ENCODE results near the gene SPAM1. TPM values are rescaled to one million over a fixed set of nuclear protein-coding genes. Genes with fewer than 3 reads are reported as not detected.
"Not testable (repeated sequence)": the region's sequence is repeated elsewhere in the genome, so short reads cannot be mapped to it uniquely, and the experiment has no call there.

The SPAM1 gene, protein sequence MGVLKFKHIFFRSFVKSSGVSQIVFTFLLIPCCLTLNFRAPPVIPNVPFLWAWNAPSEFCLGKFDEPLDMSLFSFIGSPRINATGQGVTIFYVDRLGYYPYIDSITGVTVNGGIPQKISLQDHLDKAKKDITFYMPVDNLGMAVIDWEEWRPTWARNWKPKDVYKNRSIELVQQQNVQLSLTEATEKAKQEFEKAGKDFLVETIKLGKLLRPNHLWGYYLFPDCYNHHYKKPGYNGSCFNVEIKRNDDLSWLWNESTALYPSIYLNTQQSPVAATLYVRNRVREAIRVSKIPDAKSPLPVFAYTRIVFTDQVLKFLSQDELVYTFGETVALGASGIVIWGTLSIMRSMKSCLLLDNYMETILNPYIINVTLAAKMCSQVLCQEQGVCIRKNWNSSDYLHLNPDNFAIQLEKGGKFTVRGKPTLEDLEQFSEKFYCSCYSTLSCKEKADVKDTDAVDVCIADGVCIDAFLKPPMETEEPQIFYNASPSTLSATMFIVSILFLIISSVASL
- total RNA-seq (not detected), polyA plus RNA-seq (not detected), total RNA-seq (0 to 0.09 (median 0) reads per million in 6 experiments)

DNA sequence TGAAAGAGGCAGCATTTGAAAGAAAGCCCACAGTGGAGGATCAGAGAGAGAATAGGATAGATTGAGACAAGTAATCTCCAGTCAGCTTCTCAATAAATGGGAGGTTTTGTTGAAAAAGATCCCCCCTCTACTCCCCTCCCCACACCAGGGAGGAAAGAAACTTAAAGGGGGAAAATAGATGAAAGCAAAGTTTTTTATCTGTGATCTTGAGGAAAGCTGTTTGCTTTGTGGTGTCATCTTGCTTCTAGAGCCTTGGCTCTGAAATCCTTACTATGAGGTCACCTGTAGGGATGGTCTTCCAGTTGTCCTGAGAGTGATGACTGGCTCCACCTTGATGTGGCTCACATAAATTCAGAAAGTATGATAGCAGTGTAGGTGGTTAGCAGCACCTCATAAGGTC lies at the start of gene SPAM1:
TSS of gene SPAM1 (plus strand) at position 301 of the 400 bp plus-strand sequence. CDS start 28,330 bp downstream, outside the sequence.
- Mint-ChIP-seq H3K9me3 (no peaks in the 10 kb centered on the region), H3K4me1 (no peaks in the 10 kb centered on the region), H3K4me3 (no peak within 1 kb of the TSS), H3K27me3 (peaks cover 5 to 23% (median 13%) of the 10 kb centered on the region in 5 donors), H3K27ac (peak within 1 kb of the TSS in 1 of 10 donors; percentile 31), H3K36me3 (no peaks in the 10 kb centered on the region)
- DNase-seq (no peak), ATAC-seq (no peak)
- POLR2A ChIA-PET: no interaction called here

DNA sequence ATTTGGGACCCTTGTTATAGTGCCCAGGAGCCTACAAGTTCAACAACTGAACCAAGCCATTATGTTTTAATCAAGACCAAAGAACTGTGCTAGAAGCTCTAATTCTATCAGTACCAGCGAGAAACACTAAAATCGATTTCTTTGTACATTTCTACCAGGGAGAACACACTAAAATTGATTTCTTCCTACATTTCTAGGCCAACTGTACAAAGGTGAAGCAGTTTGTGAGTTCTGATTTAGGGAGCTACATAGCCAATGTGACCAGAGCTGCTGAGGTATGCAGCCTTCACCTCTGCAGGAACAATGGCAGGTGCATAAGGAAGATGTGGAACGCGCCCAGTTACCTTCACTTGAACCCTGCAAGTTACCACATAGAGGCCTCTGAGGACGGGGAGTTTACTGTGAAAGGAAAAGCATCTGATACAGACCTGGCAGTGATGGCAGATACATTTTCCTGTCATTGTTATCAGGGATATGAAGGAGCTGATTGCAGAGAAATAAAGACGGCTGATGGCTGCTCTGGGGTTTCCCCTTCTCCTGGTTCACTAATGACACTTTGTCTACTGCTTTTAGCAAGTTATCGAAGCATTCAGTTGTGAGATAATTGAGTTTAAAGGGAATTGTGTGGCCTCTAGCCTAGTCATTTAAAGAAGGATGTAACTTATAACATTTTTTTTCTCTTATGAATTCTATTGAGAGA lies 48.3 kb upstream of the SPAM1 start:
- Mint-ChIP-seq H3K27me3 (peaks cover 0 to 16% (median 2%) of the 10 kb centered on the region in 5 donors), H3K27ac (no peak overlapping the region), H3K9me3 (no peaks in the 10 kb centered on the region), H3K36me3 (no peaks in the 10 kb centered on the region), H3K4me3 (no peak overlapping the region), H3K4me1 (peaks cover 0 to 4% (median 0%) of the 10 kb centered on the region in 4 donors)
- DNase-seq (no peak), ATAC-seq (no peak)
- POLR2A ChIA-PET: no interaction called here

DNA sequence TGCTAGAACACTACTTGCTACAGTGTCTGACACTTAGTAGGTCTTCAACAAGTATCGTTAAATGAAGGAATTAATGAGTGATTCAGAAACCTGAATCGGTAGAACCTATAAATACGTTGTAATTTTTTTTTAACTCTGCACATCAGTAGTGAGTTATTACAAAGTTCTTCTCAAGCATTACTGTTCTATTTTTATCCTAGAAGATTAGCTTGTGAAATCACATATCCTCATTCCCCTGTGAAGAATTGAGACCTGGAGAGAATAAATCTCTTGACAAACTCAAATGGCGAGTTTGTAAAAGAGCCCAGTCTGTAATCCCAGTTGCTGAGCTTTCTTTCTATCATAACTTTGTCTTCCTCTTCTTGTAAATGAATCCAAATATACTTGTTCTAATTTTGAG lies 45.4 kb upstream of the SPAM1 start:
- H3K36me3 Mint-ChIP-seq: no peaks in the 10 kb centered on the region
- H3K4me3 Mint-ChIP-seq: no peak overlapping the region
- POLR2A ChIA-PET: no interaction called here
- no peak overlapping the region for H3K27ac Mint-ChIP-seq
- no peak for DNase-seq
- peaks cover 1 to 25% (median 6%) of the 10 kb centered on the region in 5 donors for H3K27me3 Mint-ChIP-seq
- H3K4me1 Mint-ChIP-seq: no peaks in the 10 kb centered on the region
- H3K9me3 Mint-ChIP-seq: no peaks in the 10 kb centered on the region
- ATAC-seq: no peak

DNA sequence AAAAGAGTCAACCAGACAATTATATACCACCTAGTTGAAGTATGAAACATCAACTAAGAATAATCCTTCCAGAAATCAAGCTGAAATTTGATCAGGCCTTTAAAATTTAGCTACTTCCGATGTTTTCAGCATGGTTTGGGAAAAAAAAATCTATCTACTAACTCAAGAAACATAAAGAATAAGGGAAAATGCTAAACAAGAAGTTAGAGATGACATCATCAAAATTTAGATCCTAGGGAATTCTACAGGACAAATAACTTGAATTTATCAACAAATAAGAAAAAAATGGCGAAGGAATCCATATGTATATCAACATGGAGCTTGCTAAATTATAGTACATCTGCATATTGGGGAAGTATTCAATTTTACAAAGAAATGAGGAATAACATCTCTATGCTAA lies 43.7 kb upstream of the SPAM1 start:
- H3K36me3 Mint-ChIP-seq: no peaks in the 10 kb centered on the region
- H3K4me3 Mint-ChIP-seq: no peak overlapping the region
- POLR2A ChIA-PET: no interaction called here
- H3K27ac Mint-ChIP-seq: no peak overlapping the region
- no peaks in the 10 kb centered on the region for H3K9me3 Mint-ChIP-seq
- no peak for DNase-seq
- H3K27me3 Mint-ChIP-seq: peaks cover 1 to 30% (median 6%) of the 10 kb centered on the region in 5 donors
- no peak for ATAC-seq
- H3K4me1 Mint-ChIP-seq: no peaks in the 10 kb centered on the region

DNA sequence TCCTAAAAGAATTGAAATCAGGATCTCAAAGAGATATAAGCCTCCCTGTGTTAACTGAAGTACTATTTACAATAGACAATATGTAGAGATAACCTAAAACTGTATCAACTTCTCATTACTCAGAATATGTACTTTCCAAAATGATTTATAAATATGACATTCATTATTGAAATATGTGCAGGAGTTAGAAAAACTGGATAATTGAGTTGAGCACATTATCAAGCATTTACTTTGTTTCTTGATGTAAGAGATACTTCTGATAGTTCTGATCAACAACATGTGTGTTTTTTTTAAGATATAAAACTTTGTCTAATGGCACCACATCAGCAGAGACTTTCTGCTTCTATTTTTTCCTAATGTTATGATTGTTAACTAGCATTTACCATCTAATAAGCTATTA lies 41.9 kb upstream of the SPAM1 start:
- ATAC-seq (no peak), DNase-seq (no peak)
- Mint-ChIP-seq H3K36me3 (no peaks in the 10 kb centered on the region), H3K27me3 (peaks cover 1 to 30% (median 6%) of the 10 kb centered on the region in 5 donors), H3K27ac (no peak overlapping the region), H3K9me3 (peaks cover 0 to 2% (median 0%) of the 10 kb centered on the region in 9 donors), H3K4me3 (no peak overlapping the region), H3K4me1 (no peaks in the 10 kb centered on the region)
- POLR2A ChIA-PET: no interaction called here

DNA sequence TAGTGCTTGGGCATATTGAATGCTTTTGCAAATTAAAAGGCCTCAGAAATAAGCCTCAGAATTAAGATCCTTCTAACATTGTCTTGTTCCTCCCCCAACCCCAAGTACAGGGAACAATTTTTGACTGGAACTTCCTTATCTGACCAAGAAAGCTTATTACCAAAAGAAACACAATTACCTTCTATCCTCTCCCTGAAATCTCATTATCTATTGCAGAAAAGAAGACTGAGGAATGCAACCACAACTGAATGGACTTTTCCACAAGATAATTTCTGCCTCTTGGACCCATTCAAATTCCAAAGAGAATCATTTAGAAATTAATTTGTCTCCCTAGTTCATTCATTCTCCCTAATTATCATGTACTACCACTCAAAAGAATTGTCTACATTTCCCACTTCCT lies 36.8 kb upstream of the SPAM1 start:
- Mint-ChIP-seq H3K9me3 (peaks cover 0 to 19% (median 10%) of the 10 kb centered on the region in 9 donors), H3K36me3 (peaks cover 0 to 8% (median 3%) of the 10 kb centered on the region in 3 donors), H3K27ac (no peak overlapping the region), H3K4me1 (no peaks in the 10 kb centered on the region), H3K27me3 (peaks cover 0 to 19% (median 6%) of the 10 kb centered on the region in 5 donors), H3K4me3 (no peak overlapping the region)
- DNase-seq: no peak
- POLR2A ChIA-PET: no interaction called here
- ATAC-seq: no peak

DNA sequence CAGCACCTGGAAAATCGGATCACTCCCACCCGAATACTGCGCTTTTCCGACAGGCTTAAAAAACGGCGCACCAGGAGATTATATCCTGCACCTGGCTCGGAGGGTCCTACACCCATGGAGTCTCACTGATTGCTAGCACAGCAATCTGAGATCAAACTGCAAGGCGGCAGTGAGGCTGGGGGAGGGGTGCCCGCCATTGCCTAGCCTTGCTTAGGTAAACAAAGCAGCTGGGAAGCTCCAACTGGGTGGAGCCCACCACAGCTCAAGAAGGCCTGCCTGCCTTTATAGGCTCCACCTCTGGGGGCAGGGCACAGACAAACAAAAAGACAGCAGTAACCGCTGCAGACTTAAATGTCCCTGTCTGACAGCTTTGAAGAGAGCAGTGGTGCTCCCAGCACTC lies 30.3 kb upstream of the SPAM1 start:
- H3K27ac Mint-ChIP-seq, H3K4me3 Mint-ChIP-seq, DNase-seq, POLR2A ChIA-PET, ATAC-seq, H3K4me1 Mint-ChIP-seq: not testable (repeated sequence)
- Mint-ChIP-seq H3K27me3 (peaks cover 2 to 27% (median 4%) of the 10 kb centered on the region in 5 donors), H3K36me3 (peaks cover 0 to 14% (median 7%) of the 10 kb centered on the region in 3 donors), H3K9me3 (peaks cover 4 to 41% (median 29%) of the 10 kb centered on the region in 9 donors)

DNA sequence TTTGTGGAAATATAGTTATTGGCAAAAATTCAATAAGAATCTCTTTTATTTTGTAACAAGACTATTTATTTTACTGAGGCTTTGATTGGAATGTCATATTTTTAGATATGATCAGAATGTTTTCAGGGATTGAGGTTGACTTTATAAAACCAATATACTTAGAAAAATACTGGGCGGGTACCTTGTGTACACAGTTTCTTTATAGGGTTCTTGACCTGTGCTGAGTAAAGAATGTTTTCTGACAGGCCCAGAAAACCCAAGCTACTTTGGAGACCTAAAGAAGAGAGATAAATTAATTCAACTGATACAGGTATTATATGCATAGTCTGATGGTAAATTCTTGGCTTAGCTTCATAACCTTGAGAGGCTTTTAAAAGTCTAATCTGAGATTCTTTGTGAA lies 23.9 kb upstream of the SPAM1 start:
- no peak overlapping the region for H3K4me3 Mint-ChIP-seq
- no peaks in the 10 kb centered on the region for H3K4me1 Mint-ChIP-seq
- H3K27me3 Mint-ChIP-seq: peaks cover 0 to 17% (median 0%) of the 10 kb centered on the region in 5 donors
- H3K9me3 Mint-ChIP-seq: peaks cover 3 to 15% (median 6%) of the 10 kb centered on the region in 9 donors
- no peak overlapping the region for H3K27ac Mint-ChIP-seq
- DNase-seq: no peak
- peaks cover 0 to 4% (median 0%) of the 10 kb centered on the region in 3 donors for H3K36me3 Mint-ChIP-seq
- no peak for ATAC-seq
- POLR2A ChIA-PET: no interaction called here

DNA sequence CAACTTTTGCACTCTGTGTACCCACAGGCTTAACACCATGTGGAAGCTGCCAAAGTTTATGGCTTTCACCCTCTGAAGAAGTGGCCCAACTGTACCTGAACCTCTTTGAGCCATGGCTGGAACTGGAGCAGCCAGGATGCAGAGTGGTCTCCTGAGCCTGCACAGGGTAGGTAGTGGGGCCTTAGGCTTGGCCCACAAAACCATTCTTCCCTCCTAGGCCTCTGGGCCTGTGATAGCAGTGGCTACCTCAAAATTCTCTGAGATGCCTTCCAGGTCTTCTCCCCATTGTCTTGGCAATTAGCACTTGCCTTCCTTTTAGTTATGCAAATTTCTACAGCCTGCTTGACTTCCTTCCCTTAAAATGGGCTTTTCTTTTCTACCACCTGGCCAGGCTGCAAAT lies 19.3 kb upstream of the SPAM1 start:
- POLR2A ChIA-PET: no interaction called here
- H3K27me3 Mint-ChIP-seq: peaks cover 0 to 10% (median 0%) of the 10 kb centered on the region in 5 donors
- no peak for DNase-seq
- no peak overlapping the region for H3K27ac Mint-ChIP-seq
- H3K36me3 Mint-ChIP-seq: peaks cover 0 to 5% (median 0%) of the 10 kb centered on the region in 3 donors
- H3K9me3 Mint-ChIP-seq: peaks cover 1 to 13% (median 8%) of the 10 kb centered on the region in 9 donors
- H3K4me1 Mint-ChIP-seq: no peaks in the 10 kb centered on the region
- ATAC-seq: no peak
- no peak overlapping the region for H3K4me3 Mint-ChIP-seq

DNA sequence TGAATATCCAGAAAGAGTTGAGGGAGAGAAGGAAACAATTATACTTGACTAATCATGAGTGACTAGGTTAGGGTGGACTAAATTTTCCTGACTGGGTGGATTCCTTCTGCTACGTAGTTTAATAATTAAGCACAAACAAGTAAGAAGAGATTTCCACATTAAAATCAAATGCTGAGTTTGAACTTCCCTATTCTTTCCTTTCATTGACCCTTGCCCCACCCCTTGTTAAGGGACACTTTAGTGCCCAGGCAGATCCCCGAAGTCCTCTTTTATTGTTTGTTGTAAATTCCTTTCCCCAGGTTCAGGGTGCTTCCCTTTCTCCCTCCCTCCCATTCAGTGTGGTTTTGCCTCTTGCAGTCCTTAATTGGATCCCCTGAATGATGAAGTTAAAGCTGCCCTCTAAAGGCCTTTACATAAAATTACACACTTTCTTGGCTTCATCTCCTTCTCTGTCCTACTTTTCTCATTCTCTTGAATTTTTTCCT lies 8.8 kb upstream of the SPAM1 start:
- no peaks in the 10 kb centered on the region for H3K4me1 Mint-ChIP-seq
- no peak overlapping the region for H3K27ac Mint-ChIP-seq
- H3K4me3 Mint-ChIP-seq: no peak overlapping the region
- DNase-seq (no peak), ATAC-seq (no peak)
- H3K9me3 Mint-ChIP-seq: no peaks in the 10 kb centered on the region
- H3K36me3 Mint-ChIP-seq: no peaks in the 10 kb centered on the region
- H3K27me3 Mint-ChIP-seq: peaks cover 0 to 11% (median 6%) of the 10 kb centered on the region in 5 donors
- POLR2A ChIA-PET: no interaction called here

DNA sequence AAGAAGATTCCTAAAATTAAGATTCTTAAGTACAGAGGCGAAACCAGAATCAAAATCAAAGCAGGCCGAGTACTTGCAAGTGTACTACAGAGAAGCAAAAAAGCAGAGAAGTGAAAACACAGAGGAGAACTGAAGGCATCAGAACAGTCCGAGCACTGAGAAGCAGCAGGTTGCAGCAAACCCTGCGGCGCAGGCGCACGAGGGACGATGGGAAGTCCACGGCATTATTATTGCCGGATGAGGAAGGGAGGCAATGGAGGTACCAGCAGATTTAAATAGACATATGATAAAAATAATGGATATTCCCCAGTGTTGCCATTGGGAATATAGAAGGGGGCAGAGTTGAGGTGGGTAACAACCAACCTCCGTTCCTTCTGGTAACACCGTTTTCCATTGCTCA lies 7.2 kb upstream of the SPAM1 start:
- H3K9me3 Mint-ChIP-seq: no peaks in the 10 kb centered on the region
- no peak overlapping the region for H3K4me3 Mint-ChIP-seq
- DNase-seq (no peak), ATAC-seq (no peak)
- POLR2A ChIA-PET: no interaction called here
- H3K36me3 Mint-ChIP-seq: no peaks in the 10 kb centered on the region
- no peaks in the 10 kb centered on the region for H3K4me1 Mint-ChIP-seq
- H3K27ac Mint-ChIP-seq: no peak overlapping the region
- H3K27me3 Mint-ChIP-seq: peaks cover 0 to 11% (median 4%) of the 10 kb centered on the region in 5 donors

DNA sequence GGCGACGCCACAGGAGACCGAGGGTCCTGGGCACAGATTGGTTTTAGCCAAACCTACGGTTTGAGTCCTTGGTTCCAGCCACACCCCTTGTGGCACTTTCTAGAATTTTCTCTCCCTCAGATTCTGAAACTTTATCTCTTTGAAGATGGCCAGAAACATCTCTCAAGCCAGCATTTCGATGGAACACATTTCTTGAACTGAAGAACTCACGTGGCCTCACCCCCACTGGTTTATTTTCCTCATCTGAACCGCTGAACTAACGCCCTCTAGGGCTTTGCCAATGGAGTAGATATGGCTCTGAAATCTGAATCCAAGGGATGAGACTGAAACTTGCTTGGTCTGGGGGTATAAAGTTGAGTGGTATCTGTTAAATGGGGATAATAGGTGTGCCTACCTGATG lies 6.7 kb upstream of the SPAM1 start:
- POLR2A ChIA-PET: interaction anchor here (0.7 kb wide), 1 partner anchor 429 kb away, joined by 3 read pairs; no protein-coding TSS in a partner anchor
- H3K36me3 Mint-ChIP-seq: no peaks in the 10 kb centered on the region
- H3K4me3 Mint-ChIP-seq: no peak overlapping the region
- H3K27ac Mint-ChIP-seq: no peak overlapping the region
- H3K9me3 Mint-ChIP-seq: no peaks in the 10 kb centered on the region
- ATAC-seq (no peak), DNase-seq (no peak)
- peaks cover 0 to 10% (median 4%) of the 10 kb centered on the region in 5 donors for H3K27me3 Mint-ChIP-seq
- H3K4me1 Mint-ChIP-seq: no peaks in the 10 kb centered on the region

DNA sequence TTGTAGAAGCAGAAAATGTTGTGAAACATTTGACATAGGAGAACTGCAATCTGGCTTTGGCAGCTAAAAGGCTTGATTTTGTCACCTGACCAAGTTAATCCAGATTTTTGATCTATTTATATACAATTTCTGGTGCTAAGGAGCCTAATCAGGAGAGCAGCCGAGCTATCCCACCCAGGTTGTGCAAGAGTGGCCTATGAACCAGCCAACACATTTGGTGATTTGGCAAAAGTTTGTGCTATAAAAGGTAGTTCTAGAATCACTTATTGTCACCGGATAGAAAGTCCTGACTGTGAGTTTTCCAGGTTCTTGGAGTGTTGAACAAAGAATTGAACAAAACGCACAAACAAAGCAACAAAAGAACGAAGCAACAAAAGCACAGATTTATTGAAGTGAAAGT lies 1.4 kb upstream of the SPAM1 start:
- Mint-ChIP-seq H3K4me1 (no peaks in the 10 kb centered on the region), H3K27me3 (peaks cover 5 to 23% (median 8%) of the 10 kb centered on the region in 5 donors), H3K4me3 (no peak overlapping the region), H3K27ac (no peak overlapping the region), H3K9me3 (no peaks in the 10 kb centered on the region), H3K36me3 (no peaks in the 10 kb centered on the region)
- DNase-seq (no peak), ATAC-seq (no peak)
- POLR2A ChIA-PET: no interaction called here
